IMR-90 (cell line): ENCODE data around the gene ERBB4. TPM values are rescaled to one million over a fixed set of nuclear protein-coding genes. Genes with fewer than 3 reads are reported as not detected.

ENCODE experiments used
- ATAC-seq: fragments of 200-7000 bp; cut with Tn5 transposase; 2 replicates; pipeline ENCODE4 v1.9.1; 2020; ENCODE audit warnings: low read depth, mild to moderate bottlenecking, moderate library complexity
- BruUV-seq: library from RNA; stranded (reverse); fragments of 400-500 nt; replicated peaks from 2 replicates; lab custom pipeline; 2021; lab: Mats Ljungman, UMichigan
- CTCF ChIA-PET: fragments of 300-600 bp; formaldehyde crosslinking; extraction: SDS; loops from one replicate; lab custom pipeline; 2021; ENCODE audit warnings: antibody characterized with exemption; lab: Yijun Ruan, JAX
- POLR2A ChIA-PET: fragments of 300-600 bp; sonication (Branson Sonifier 250); formaldehyde crosslinking; loops from one replicate; lab custom pipeline; 2022; ENCODE audit warnings: antibody characterized with exemption; ENCODE audit not compliant: unreplicated experiment; lab: Charles Lee
- DNase-seq: peaks from one replicate; pipeline ENCODE4 v3.0.0; 2013
- H2AFZ ChIP-seq: replicated peaks from 2 replicates; pipeline ENCODE3; 2013; ENCODE audit warnings: low read length, mild to moderate bottlenecking; ENCODE audit not compliant: poor library complexity
- H2AK5ac ChIP-seq: 2 replicates; pipeline ENCODE4 v1.6.1; 2013; ENCODE audit warnings: low read depth, low read length, inconsistent platforms
- H2AK9ac ChIP-seq: replicated peaks from 2 replicates; pipeline ENCODE3; 2013; ENCODE audit warnings: mild to moderate bottlenecking, low read depth, low read length, moderate library complexity; ENCODE audit not compliant: poor library complexity
- H2BK120ac ChIP-seq: 2 replicates; pipeline ENCODE4 v1.6.1; 2013; ENCODE audit warnings: low read depth, low read length, inconsistent platforms
- H2BK15ac ChIP-seq: 3 replicates; pipeline ENCODE4 v1.6.1; 2013; ENCODE audit warnings: low read depth, low read length, inconsistent platforms
- H2BK20ac ChIP-seq: 2 replicates; pipeline ENCODE4 v1.6.1; 2013; ENCODE audit warnings: low read depth, mild to moderate bottlenecking, inconsistent platforms, low read length, moderate library complexity
- H2BK5ac ChIP-seq: 2 replicates; pipeline ENCODE4 v1.6.1; 2013; ENCODE audit warnings: mild to moderate bottlenecking, low read depth, low read length, inconsistent platforms; ENCODE audit not compliant: poor library complexity, severe bottlenecking
- H3K14ac ChIP-seq: replicated peaks from 2 replicates; pipeline ENCODE4 v1.6.1; 2013; ENCODE audit warnings: low read depth, low read length, inconsistent platforms
- H3K18ac ChIP-seq: 2 replicates; pipeline ENCODE4 v1.6.1; 2013; ENCODE audit warnings: low read depth, low read length, control low read depth
- H3K23ac ChIP-seq: 2 replicates; pipeline ENCODE4 v1.6.1; 2013; ENCODE audit warnings: low read depth, low read length, inconsistent platforms
- H3K27ac ChIP-seq: 2 replicates; pipeline ENCODE4 v1.5.1; 2013; ENCODE audit warnings: mild to moderate bottlenecking, control low read depth, low read length; ENCODE audit not compliant: insufficient read depth
- H3K27me3 ChIP-seq: 2 replicates; pipeline ENCODE4 v1.6.1; 2013; ENCODE audit warnings: low read length; ENCODE audit not compliant: control insufficient read depth, insufficient read depth
- H3K36me3 ChIP-seq: 2 replicates; pipeline ENCODE4 v1.6.1; 2013; ENCODE audit warnings: low read length, mixed read lengths; ENCODE audit not compliant: control insufficient read depth, insufficient read depth
- H3K4ac ChIP-seq: 2 replicates; pipeline ENCODE4 v1.6.1; 2013; ENCODE audit warnings: low read depth, low read length, inconsistent platforms
- H3K4me1 ChIP-seq: 2 replicates; pipeline ENCODE4 v1.6.1; 2013; ENCODE audit warnings: low read length, mixed read lengths; ENCODE audit not compliant: control insufficient read depth, insufficient read depth
- H3K4me2 ChIP-seq: 2 replicates; pipeline ENCODE4 v1.6.1; 2013; ENCODE audit warnings: low read depth, mild to moderate bottlenecking, control low read depth, low read length, moderate library complexity
- H3K4me3 ChIP-seq: 2 replicates; pipeline ENCODE4 v1.5.1; 2013; ENCODE audit warnings: low read depth, mild to moderate bottlenecking, control low read depth, low read length, moderate library complexity; ENCODE audit not compliant: insufficient read depth
- H3K56ac ChIP-seq: 2 replicates; pipeline ENCODE4 v1.6.1; 2013; ENCODE audit warnings: low read length, inconsistent platforms; ENCODE audit not compliant: insufficient read depth; ENCODE audit errors: extremely low read depth
- H3K79me1 ChIP-seq, 2 experiments: 2 replicates each; pipeline ENCODE4 v1.6.1; 2013; ENCODE audit warnings: low read length in 2 of 2, inconsistent platforms in 1 of 2, low read depth in 1 of 2
- H3K9ac ChIP-seq: 2 replicates; pipeline ENCODE4 v1.6.1; 2013; ENCODE audit warnings: low read depth, low read length, control low read depth
- H3K9me1 ChIP-seq: 2 replicates; pipeline ENCODE4 v1.6.1; 2013; ENCODE audit warnings: low read length, inconsistent platforms; ENCODE audit not compliant: insufficient read depth
- H3K9me3 ChIP-seq: 2 replicates; pipeline ENCODE4 v1.6.1; 2013; ENCODE audit warnings: low read length; ENCODE audit not compliant: control insufficient read depth, insufficient read depth
- H4K20me1 ChIP-seq: 2 replicates; pipeline ENCODE4 v1.6.1; 2013; ENCODE audit warnings: low read length, inconsistent platforms; ENCODE audit not compliant: insufficient read depth
- H4K5ac ChIP-seq: 2 replicates; pipeline ENCODE4 v1.6.1; 2013; ENCODE audit warnings: mild to moderate bottlenecking, low read depth, low read length, control low read depth
- H4K8ac ChIP-seq, 2 experiments: 2 replicates each; pipeline ENCODE4 v1.6.1; 2013; ENCODE audit warnings: low read depth in 2 of 2, low read length in 2 of 2, control low read depth in 1 of 2, inconsistent platforms in 1 of 2
- H4K91ac ChIP-seq: 2 replicates; pipeline ENCODE4 v1.6.1; 2013; ENCODE audit warnings: low read depth, low read length, inconsistent platforms; ENCODE audit not compliant: insufficient read depth
- BHLHE40 ChIP-seq: fragments of 150-350 bp; IDR thresholded peaks from 2 replicates; pipeline ENCODE4 v1.6.1; 2016; ENCODE audit warnings: mild to moderate bottlenecking, low read depth, low read length
- CEBPB ChIP-seq: IDR thresholded peaks from 2 replicates; pipeline ENCODE4 v1.6.1; 2012; ENCODE audit warnings: low read depth, low read length, improper control_type of control experiment
- CTCF ChIP-seq: conservative IDR thresholded peaks from 2 replicates; pipeline ENCODE4 v1.5.1; 2012; ENCODE audit warnings: mild to moderate bottlenecking, low read depth, low read length, improper control_type of control experiment
- MAZ ChIP-seq: IDR thresholded peaks from 2 replicates; pipeline ENCODE4 v1.6.1; 2012; ENCODE audit warnings: low read depth, mild to moderate bottlenecking, low read length, improper control_type of control experiment, moderate library complexity, borderline replicate concordance
- POLR2A ChIP-seq: IDR thresholded peaks from 2 replicates; pipeline ENCODE4 v1.6.1; 2012; ENCODE audit warnings: mild to moderate bottlenecking, low read depth, low read length
- RAD21 ChIP-seq: IDR thresholded peaks from 2 replicates; pipeline ENCODE4 v1.6.1; 2012; ENCODE audit warnings: low read length, improper control_type of control experiment
- RCOR1 ChIP-seq: IDR thresholded peaks from 2 replicates; pipeline ENCODE4 v1.6.1; 2012; ENCODE audit warnings: mild to moderate bottlenecking, low read length, improper control_type of control experiment; ENCODE audit not compliant: insufficient replicate concordance
- WGBS, 2 experiments: methylation state at CpG; one replicate each; pipeline versions ENCODE4 v1.1.5 to v1.1.7; 2013; ENCODE audit warnings: missing lambda C conversion rate in 2 of 2; ENCODE audit not compliant: insufficient read length in 1 of 2; ENCODE audit errors: extremely low coverage in 2 of 2; 5-methylcytosine and 5-hydroxymethylcytosine counted together
- dilution Hi-C: fragments of 300-500 bp; cut with HindIII; formaldehyde crosslinking; loops from one replicate; pipeline ENCODE4 v1.14.3; 2018; ENCODE audit warnings: low sequenced_read_pairs; ENCODE audit not compliant: unreplicated experiment
- in situ Hi-C: fragments of 300-500 bp; cut with MboI; formaldehyde crosslinking; loops from 3 replicates; pipeline ENCODE4 v1.14.3; 2019; ENCODE audit warnings: low sequenced_read_pairs, inconsistent platforms, mixed read lengths
- intact Hi-C: fragments of 100-400 bp; cut with micrococcal nuclease; formaldehyde crosslinking; loops from 2 replicates; pipeline ENCODE4 v1.10.0; 2022
- polyA plus RNA-seq, 3 experiments: library from polyadenylated mRNA; depleted of rRNA; stranded (reverse); fragments of >200 nt; gene quantifications; 2 replicates each; pipeline ENCODE4 v1.2.3, GENCODE V29; 2012; ENCODE audit warnings: low replicate concordance in 1 of 3
- total RNA-seq: library from RNA; depleted of rRNA; stranded (reverse); fragments of >200 nt; gene quantifications from 2 replicates; pipeline ENCODE4 v1.2.3, GENCODE V29; 2012

Gene ERBB4
- total and polyA plus RNA-seq, 2 of the 4 experiments (the other 2 are of a cell fraction): not detected

GRCh38 chr2:211756266-211756665 lies 782.3 kb downstream of the ERBB4 start:
- Histone ChIP-seq H3K36me3 (no peaks in the 10 kb centered on the region), H3K79me1 (no peaks in the 10 kb centered on the region)

More at GRCh38 chr2:211756266-211756665, 782.3 kb downstream of the ERBB4 start:
- no TSS peak for BruUV-seq
- in situ Hi-C loops (loop anchor here (10.0 kb wide), 1 partner anchor 799 kb away; no protein-coding TSS in a partner anchor), intact Hi-C loops (no loop called here), dilution Hi-C loops (no loop called here)
- H3K14ac ChIP-seq: no peak overlapping the region
- no peak overlapping the region for H3K9ac ChIP-seq
- H3K4me1 ChIP-seq: no peaks in the 10 kb centered on the region
- no peak overlapping the region for H4K8ac ChIP-seq
- no peak overlapping the region for H2AFZ ChIP-seq
- ChIA-PET POLR2A (no interaction called here), CTCF (interaction anchor here (0.6 kb wide), 2 partner anchors 11 to 96 kb away, joined by 3 to 4 read pairs; no protein-coding TSS in a partner anchor)
- H2BK20ac ChIP-seq: no peak overlapping the region
- no peak overlapping the region for H3K4me3 ChIP-seq
- H2AK5ac ChIP-seq: no peak overlapping the region
- H3K9me1 ChIP-seq: no peaks in the 10 kb centered on the region
- WGBS, 2 experiments: no CpG with 5 or more reads among the region's 2 CpGs
- H2AK9ac ChIP-seq: no peak overlapping the region
- no peak overlapping the region for H2BK5ac ChIP-seq
- H3K27me3 ChIP-seq: no peaks in the 10 kb centered on the region
- H3K23ac ChIP-seq: no peak overlapping the region
- no peak overlapping the region for H2BK15ac ChIP-seq
- no peaks in the 10 kb centered on the region for H3K9me3 ChIP-seq
- TF ChIP-seq BHLHE40: no peak
- no peak for TF ChIP-seq RCOR1
- no peak for TF ChIP-seq POLR2A
- no peak for TF ChIP-seq CEBPB
- TF ChIP-seq CTCF: no peak
- no peak for TF ChIP-seq MAZ
- TF ChIP-seq RAD21: no peak
- ATAC-seq (no peak), DNase-seq (no peak)
- no peak overlapping the region for H3K56ac ChIP-seq
- H3K4me2 ChIP-seq: no peak overlapping the region
- H3K27ac ChIP-seq: no peak overlapping the region
- H4K5ac ChIP-seq: no peak overlapping the region
- H3K18ac ChIP-seq: no peak overlapping the region
- no peak overlapping the region for H2BK120ac ChIP-seq
- no peak overlapping the region for H3K4ac ChIP-seq
- H4K20me1 ChIP-seq: no peaks in the 10 kb centered on the region
- H4K91ac ChIP-seq: no peak overlapping the region
